Transverse colon (tissue), 4 donors: ENCODE results near the gene NFASC. TPM values are rescaled to one million over a fixed set of nuclear protein-coding genes. Genes with fewer than 3 reads are reported as not detected.

ENCODE experiments used
- DNase-seq: peaks from one replicate; pipeline ENCODE4 v3.0.0-alpha.2; 2019
- H3K27ac ChIP-seq, 4 donors: fragments of 200-600 bp; sonication (generic); 2 replicates each; pipeline ENCODE4 v1.5.1; 2016 to 2018; ENCODE audit warnings: inconsistent platforms in 4 of 4
- H3K27me3 ChIP-seq: fragments of 200-600 bp; sonication (generic); 2 replicates; pipeline ENCODE4 v1.5.1; 2017; ENCODE audit warnings: inconsistent platforms
- H3K36me3 ChIP-seq, 4 donors: fragments of 200-600 bp; sonication (generic); 2 replicates each; pipeline ENCODE4 v1.5.1; 2017 to 2019; ENCODE audit warnings: inconsistent platforms in 4 of 4
- H3K4me1 ChIP-seq, 4 donors: fragments of 200-600 bp; sonication (generic); 2 replicates each; pipeline ENCODE4 v1.5.1; 2017 to 2020; ENCODE audit warnings: inconsistent platforms in 4 of 4
- H3K4me3 ChIP-seq, 4 donors: fragments of 200-600 bp; sonication (generic); 1 replicate in 1 of 4; 2 replicates in 3 of 4; pipeline versions ENCODE4 v1.5.1 to v1.6.1; 2017 to 2019; ENCODE audit warnings: inconsistent platforms in 4 of 4
- H3K9me3 ChIP-seq, 2 donors: fragments of 200-600 bp; sonication (generic); 2 replicates each; pipeline ENCODE4 v1.5.1; 2017 to 2019; ENCODE audit warnings: inconsistent platforms in 2 of 2
- EP300 ChIP-seq: sonication (generic); formaldehyde crosslinking; IDR thresholded peaks from one replicate; pipeline ENCODE4 v1.6.1; 2017; ENCODE audit warnings: antibody characterized with exemption, low read depth
- POLR2A ChIP-seq: fragments of 450-650 bp; IDR thresholded peaks from one replicate; pipeline ENCODE4 v1.6.1; 2016; ENCODE audit warnings: antibody characterized with exemption, mild to moderate bottlenecking, moderate library complexity
- POLR2AphosphoS5 ChIP-seq, 3 donors: sonication (generic); formaldehyde crosslinking; IDR thresholded peaks; one replicate each; pipeline ENCODE4 v1.6.1; 2016; ENCODE audit warnings: antibody characterized with exemption in 3 of 3
- WGBS, 2 donors: methylation state at CpG; one replicate each; pipeline ENCODE4 v1.1.5; 2018; ENCODE audit warnings: low coverage in 1 of 2; 5-methylcytosine and 5-hydroxymethylcytosine counted together
- in situ Hi-C, 4 donors: fragments of 200-750 bp; cut with MboI; loops; one replicate each; pipeline versions ENCODE4 v1.15.0 to v1.15.1; 2017; ENCODE audit warnings: low sequenced_read_pairs in 3 of 4, low pct_ligation_motif_present in 1 of 4, low pct_unique_long_range_greater_than_20kb in 1 of 4
- intact Hi-C: fragments of 100-400 bp; cut with DNase I; formaldehyde crosslinking; loops from one replicate; pipeline ENCODE4 v1.15.1; 2023; ENCODE audit warnings: low total_unique reads
- total RNA-seq, 4 donors: library from RNA; depleted of rRNA; stranded (reverse); fragments of >200 nt; gene quantifications; one replicate each; pipeline ENCODE4 v1.1.0, GENCODE V29; 2016
- TF ChIP-seq, protein P1 (sequence below), 5 experiments: fragments of 200-600 bp in 3 of 5; fragments of 450-650 bp in 2 of 5; sonication (generic) in 3 of 5; IDR thresholded peaks; 1 replicate in 2 of 5; 2 replicates in 3 of 5; pipeline ENCODE4 v1.5.1; 2016 to 2017; ENCODE audit warnings: antibody characterized with exemption in 5 of 5, inconsistent platforms in 3 of 5, mild to moderate bottlenecking in 2 of 5, moderate library complexity in 1 of 5

The NFASC gene
- total RNA-seq, 4 donors from 2014 or later = 11.3 to 48.8 (median 13.4) TPM

DNA sequence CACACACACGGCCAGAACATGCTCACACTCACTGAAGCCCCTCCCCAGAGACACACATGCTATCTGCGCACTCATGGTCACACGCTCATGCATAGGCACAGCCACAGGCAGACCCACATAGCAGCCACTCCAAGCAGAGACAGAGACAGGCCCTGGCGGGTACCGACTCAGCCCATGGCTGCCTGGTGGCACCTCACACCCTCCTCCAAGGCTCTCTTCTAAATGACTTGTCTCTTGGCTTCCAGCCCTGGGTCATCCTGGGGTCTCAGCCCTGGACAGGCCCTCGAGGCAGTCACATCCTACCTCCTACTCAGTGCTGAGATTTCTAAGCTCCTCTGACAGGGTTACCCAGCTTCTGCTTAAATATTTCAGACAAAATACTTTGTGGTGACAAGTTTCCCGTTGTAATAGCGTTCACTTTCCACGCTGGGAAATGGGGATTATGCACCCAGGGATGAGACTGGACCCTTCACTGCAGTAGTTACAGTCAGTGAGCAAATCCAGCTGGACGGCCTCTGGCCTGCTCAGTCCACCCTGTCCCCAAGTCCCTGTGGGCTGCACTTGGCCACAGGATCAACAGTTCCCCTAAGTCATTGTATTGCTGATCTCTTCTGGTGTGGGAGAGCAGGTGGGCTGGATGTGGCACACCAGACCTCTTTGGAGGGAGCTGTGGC lies 2.9 kb upstream of the NFASC start:
- no peak overlapping the region for H3K4me3 ChIP-seq
- no peaks in the 10 kb centered on the region for H3K36me3 ChIP-seq
- in situ Hi-C loops = no loop called here
- intact Hi-C loops = no loop called here
- H3K4me1 ChIP-seq = peaks cover 0 to 19% (median 11%) of the 10 kb centered on the region in 4 donors
- 20 to 78% methylated on average over 1 to 10 of the region's 10 CpGs for WGBS, 2 donors
- DNase-seq = no peak
- H3K27ac ChIP-seq = peak overlapping the region in 2 of 4 donors; percentile 7 to 41
- TF ChIP-seq, protein P1, sequence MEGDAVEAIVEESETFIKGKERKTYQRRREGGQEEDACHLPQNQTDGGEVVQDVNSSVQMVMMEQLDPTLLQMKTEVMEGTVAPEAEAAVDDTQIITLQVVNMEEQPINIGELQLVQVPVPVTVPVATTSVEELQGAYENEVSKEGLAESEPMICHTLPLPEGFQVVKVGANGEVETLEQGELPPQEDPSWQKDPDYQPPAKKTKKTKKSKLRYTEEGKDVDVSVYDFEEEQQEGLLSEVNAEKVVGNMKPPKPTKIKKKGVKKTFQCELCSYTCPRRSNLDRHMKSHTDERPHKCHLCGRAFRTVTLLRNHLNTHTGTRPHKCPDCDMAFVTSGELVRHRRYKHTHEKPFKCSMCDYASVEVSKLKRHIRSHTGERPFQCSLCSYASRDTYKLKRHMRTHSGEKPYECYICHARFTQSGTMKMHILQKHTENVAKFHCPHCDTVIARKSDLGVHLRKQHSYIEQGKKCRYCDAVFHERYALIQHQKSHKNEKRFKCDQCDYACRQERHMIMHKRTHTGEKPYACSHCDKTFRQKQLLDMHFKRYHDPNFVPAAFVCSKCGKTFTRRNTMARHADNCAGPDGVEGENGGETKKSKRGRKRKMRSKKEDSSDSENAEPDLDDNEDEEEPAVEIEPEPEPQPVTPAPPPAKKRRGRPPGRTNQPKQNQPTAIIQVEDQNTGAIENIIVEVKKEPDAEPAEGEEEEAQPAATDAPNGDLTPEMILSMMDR (IDR thresholded peaks at IDR 0.05) = no peak
- no peak for TF ChIP-seq POLR2AphosphoS5 (IDR thresholded peaks at IDR 0.05)
- no peaks in the 10 kb centered on the region for H3K27me3 ChIP-seq
- no peaks in the 10 kb centered on the region for H3K9me3 ChIP-seq

DNA sequence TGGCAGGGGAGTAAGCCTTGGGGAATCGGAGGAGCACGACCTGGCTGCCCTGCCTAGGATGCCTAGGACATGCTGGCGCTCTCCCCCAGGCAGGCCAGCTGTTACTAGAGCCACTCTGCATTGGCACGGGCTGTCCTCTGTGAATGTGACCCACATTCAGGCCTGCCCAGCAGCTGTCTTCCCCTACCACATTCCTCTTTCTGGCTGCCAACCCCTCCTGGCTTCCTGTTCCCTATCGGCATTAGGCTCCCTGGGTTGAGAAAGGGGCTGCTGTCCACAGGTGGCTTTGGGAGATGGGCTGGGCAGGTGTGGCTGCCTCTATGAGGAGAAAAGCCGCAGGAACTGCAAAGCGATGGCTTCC lies 2.3 kb upstream of the NFASC start:
- H3K27me3 ChIP-seq = no peaks in the 10 kb centered on the region
- no peak for DNase-seq
- intact Hi-C loops (no loop called here), in situ Hi-C loops (no loop called here)
- H3K9me3 ChIP-seq = no peaks in the 10 kb centered on the region
- H3K27ac ChIP-seq = peak overlapping the region in 2 of 4 donors; percentile 7 to 41
- H3K4me3 ChIP-seq = no peak overlapping the region
- peaks cover 0 to 19% (median 11%) of the 10 kb centered on the region in 4 donors for H3K4me1 ChIP-seq
- WGBS, 2 donors = 85% methylated on average over 7 of the region's 7 CpGs; no CpG with 5 or more reads in 1 of the 2 donors
- TF ChIP-seq EP300 (no peak), POLR2AphosphoS5 (IDR thresholded peaks at IDR 0.05) (no peak), POLR2A (no peak)
- TF ChIP-seq, protein P1 (IDR thresholded peaks at IDR 0.05) = no peak
- no peaks in the 10 kb centered on the region for H3K36me3 ChIP-seq

DNA sequence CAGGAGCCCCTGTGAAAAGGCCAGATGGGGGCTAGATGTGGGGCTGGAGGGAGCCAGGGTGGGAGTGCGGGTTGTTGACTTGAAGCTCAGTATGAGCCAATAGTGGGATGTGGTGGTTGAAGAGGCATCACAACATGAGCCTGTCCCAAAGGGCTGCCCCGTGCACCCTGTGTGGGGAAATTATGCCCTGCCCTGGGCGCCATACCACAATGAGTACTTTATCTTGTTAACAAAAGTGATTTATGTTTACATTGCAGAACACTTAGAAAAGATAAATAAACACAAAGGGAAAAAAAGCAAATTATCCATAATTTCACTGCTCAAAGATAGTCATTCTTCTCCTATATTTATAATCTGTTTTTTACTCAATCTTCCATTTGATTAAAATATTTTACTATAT lies 1.6 kb upstream of the NFASC start:
- Histone ChIP-seq H3K27me3 (no peaks in the 10 kb centered on the region), H3K4me1 (peaks cover 0 to 19% (median 11%) of the 10 kb centered on the region in 4 donors), H3K36me3 (no peaks in the 10 kb centered on the region), H3K4me3 (no peak overlapping the region), H3K27ac (peak overlapping the region in 1 of 4 donors; percentile 41), H3K9me3 (no peaks in the 10 kb centered on the region)
- intact Hi-C loops = no loop called here
- no peak for DNase-seq
- in situ Hi-C loops = no loop called here
- TF ChIP-seq POLR2AphosphoS5 (IDR thresholded peaks at IDR 0.05) (no peak), POLR2A (no peak), EP300 (no peak)
- 54 to 68% methylated on average over 2 to 3 of the region's 3 CpGs for WGBS, 2 donors

DNA sequence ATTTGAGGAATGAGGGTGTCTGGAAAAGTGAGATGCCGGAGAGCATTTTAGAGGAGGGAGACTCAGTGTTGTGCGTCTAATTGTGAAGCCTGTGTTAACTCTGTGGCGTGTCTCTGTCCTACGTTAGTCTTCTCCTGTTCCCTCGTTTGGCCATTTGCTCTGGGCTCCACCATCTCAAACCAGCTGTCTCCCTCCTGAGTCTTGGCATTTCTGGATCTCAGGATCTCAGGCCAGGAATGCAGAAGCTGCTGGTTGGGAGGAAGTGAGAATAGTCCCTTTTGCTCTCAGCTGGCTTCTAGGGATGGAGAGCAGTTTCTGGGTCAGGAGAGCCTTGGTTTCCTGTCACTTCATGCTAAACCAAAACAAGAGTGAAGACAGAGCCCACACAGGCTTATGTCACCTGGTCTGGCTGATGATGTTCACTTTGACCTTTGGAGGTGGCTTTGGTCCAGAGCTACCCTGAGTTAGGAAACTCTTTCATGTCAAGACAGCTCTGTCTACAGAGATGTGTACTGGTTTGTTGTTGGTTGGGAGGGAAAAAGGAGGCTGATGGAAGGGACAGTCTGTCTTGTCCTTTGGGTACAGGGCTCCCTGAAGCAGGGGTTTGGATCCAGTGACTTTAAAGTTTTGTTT lies 859 bp downstream of the NFASC start:
- Histone ChIP-seq H3K9me3 (no peaks in the 10 kb centered on the region), H3K36me3 (no peaks in the 10 kb centered on the region), H3K4me3 (no peak overlapping the region), H3K27me3 (no peaks in the 10 kb centered on the region), H3K27ac (peak overlapping the region in 3 of 4 donors; percentile 16 to 51 (median 44)), H3K4me1 (peaks cover 0 to 19% (median 9%) of the 10 kb centered on the region in 4 donors)
- 85 to 92% methylated on average over 4 to 5 of the region's 5 CpGs for WGBS, 2 donors
- intact Hi-C loops = no loop called here
- TF ChIP-seq EP300 = no peak
- DNase-seq = no peak
- in situ Hi-C loops = no loop called here

DNA sequence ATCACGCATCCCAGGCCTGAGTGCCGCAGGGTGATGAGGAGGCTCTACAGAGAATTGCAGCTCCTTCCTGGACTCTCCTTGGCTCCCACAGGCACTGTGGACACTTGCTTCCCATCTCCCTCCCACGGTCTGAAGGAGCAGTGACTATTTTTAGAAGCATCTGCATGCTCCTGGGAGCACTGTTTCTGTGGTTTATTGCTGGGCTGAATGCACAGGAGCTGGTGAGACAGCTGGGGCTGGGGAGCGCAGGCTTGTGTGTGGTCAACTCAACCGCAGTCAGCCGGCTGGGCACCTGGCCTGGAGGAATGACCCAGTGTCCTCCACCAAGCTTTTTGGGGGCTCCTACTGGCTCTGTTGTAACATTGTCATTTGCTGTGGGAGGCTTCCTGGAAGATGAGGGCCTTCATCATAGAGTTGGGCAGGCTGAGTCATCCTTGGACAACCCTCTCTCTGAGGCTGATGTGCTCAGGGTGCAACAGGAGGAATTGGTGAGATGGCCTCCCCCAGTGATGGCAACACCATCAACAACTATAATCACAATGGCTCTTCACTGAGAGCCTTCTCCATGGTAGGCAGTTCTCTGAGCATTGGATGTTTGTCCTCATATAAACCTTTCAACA lies 1.7 kb downstream of the NFASC start:
- no peak for DNase-seq
- intact Hi-C loops = no loop called here
- WGBS, 2 donors = 76% methylated on average over 6 of the region's 6 CpGs; no CpG with 5 or more reads in 1 of the 2 donors
- Histone ChIP-seq H3K27me3 (no peaks in the 10 kb centered on the region), H3K4me1 (peaks cover 0 to 19% (median 8%) of the 10 kb centered on the region in 4 donors), H3K27ac (peak overlapping the region in 3 of 4 donors; percentile 16 to 51 (median 44)), H3K36me3 (no peaks in the 10 kb centered on the region), H3K9me3 (no peaks in the 10 kb centered on the region), H3K4me3 (no peak overlapping the region)
- TF ChIP-seq POLR2AphosphoS5 (IDR thresholded peaks at IDR 0.05) (no peak), EP300 (no peak), POLR2A (no peak)
- TF ChIP-seq, protein P1 (IDR thresholded peaks at IDR 0.05) = no peak
- in situ Hi-C loops = no loop called here
